IPS-18c (cell line): Measurements from ENCODE around the gene RBFOX2.
"Not testable (repeated sequence)": the region's sequence is repeated elsewhere in the genome, so short reads cannot be mapped to it uniquely, and the experiment has no call there.

Source experiments
- H3K4me3 ChIP-seq: 2 replicates; pipeline ENCODE4 v1.7.0; 2013; ENCODE audit warnings: low read depth, mild to moderate bottlenecking, low read length, moderate library complexity; ENCODE audit not compliant: insufficient read depth
- H3K9me3 ChIP-seq: one replicate; pipeline ENCODE4 v1.6.1; 2013; ENCODE audit warnings: mild to moderate bottlenecking, low read length, moderate library complexity; ENCODE audit not compliant: control insufficient read depth, insufficient read depth

Gene RBFOX2, protein sequence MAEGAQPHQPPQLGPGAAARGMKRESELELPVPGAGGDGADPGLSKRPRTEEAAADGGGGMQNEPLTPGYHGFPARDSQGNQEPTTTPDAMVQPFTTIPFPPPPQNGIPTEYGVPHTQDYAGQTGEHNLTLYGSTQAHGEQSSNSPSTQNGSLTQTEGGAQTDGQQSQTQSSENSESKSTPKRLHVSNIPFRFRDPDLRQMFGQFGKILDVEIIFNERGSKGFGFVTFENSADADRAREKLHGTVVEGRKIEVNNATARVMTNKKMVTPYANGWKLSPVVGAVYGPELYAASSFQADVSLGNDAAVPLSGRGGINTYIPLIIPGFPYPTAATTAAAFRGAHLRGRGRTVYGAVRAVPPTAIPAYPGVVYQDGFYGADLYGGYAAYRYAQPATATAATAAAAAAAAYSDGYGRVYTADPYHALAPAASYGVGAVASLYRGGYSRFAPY

DNA sequence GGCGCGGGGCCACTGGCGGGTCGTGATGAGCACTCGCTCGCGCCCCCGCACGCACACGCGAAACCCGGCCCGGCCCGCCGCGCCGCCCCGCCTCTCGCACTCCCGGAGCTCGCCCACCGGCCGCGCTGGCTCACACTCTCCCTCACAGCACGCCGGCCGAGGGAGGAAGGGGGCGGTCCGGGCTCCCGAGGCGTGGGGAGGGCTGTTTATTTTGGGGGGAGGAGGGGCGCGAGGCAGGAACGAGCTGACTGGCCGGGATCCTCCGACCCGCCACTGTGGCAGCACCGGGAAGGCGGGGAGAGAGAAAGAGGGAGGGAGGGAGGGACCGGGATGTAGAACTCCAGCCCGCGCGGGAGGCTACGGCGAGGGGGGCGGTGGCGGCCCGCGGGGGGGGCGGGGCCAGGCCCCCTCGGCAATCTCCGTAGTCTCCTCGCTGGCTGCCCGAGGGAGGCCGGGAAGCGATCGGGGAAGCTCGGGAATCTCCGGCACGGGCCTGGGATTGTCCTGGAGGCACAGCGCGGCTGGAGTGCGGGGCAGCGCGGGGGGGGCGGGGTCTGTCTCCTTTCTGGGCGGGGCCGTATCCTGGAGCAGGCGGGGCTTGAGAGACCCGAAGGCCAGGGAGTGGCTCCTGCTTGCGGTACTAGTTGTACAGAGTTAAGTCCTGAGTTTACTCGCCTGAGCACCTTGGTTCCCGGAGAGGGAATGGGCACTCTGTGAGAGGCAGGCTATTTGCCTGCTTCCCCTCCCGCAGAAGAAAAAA, at the start of gene RBFOX2:
RBFOX2 (minus strand) TSS at position 179 of the 760 bp plus-strand sequence. CDS start 399 bp downstream, outside the sequence.
- H3K4me3 ChIP-seq = peak within 1 kb of the TSS; percentile 86
- H3K9me3 ChIP-seq = peaks cover 3% of the 10 kb centered on the region

DNA sequence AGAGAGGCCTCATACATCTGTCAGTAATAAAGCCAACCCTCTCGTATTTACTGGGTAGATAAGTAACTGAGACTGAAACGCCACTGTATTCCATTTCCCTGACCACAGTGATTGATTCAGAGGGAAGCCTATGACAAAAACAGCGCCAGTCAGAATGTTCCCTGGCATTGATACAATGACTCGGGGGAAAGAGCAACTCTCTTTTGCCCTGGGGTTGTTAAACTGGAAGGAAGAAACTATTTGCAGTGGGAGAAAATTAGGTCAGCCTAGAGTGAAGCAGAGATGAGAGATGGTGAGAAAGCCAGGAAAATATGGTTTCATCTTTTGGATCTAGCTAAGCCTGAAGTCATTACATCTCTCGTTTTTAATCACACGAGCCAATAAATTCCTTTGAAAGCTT, 48.6 kb upstream of the RBFOX2 start:
- H3K4me3 ChIP-seq = no peak overlapping the region
- no peaks in the 10 kb centered on the region for H3K9me3 ChIP-seq

GRCh38 chr22:36075724-36076123, 47.1 kb upstream of the RBFOX2 start:
- Histone ChIP-seq H3K9me3 (no peaks in the 10 kb centered on the region), H3K4me3 (no peak overlapping the region)

DNA sequence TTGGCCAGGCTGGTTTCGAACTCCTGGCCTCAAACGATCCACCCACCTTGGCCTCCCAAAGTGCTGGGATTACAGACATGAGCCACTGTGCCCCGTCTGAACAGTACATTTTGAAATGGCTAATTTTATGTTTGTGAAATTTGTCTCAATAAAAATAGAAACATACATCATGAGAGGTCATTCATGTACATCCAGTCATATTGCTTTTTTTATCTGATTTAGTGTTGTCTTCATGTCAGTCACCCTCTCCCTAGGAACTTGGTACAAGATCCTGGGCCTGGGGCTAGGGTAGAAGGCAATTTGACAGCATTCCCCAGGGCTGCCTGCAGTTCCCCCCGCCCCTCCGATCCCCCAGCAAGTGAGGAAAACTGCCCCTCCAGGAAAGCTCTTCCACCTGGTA, 46.6 kb upstream of the RBFOX2 start:
- Histone ChIP-seq H3K9me3 (no peaks in the 10 kb centered on the region), H3K4me3 (no peak overlapping the region)

GRCh38 chr22:36073476-36073875, 44.9 kb upstream of the RBFOX2 start:
- no peak overlapping the region for H3K4me3 ChIP-seq

DNA sequence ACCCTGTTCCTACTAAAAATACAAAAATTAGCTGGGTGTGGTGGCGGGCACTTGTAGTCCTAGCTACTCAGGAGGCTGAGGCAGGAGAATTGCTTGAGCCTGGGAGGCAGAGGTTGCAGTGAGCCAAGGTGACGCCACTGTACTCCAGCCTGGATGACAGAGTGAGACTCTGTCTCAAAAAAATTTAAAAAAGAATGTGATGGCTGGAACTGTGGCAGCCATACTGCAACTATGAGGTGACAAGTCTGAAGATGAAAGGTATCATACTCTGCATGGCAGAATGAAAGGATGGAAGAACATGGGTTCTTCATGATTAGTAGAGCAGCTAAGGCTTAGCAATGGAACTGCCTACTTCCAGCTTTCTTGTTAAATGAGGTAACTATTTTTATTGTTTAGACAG, 42.0 kb upstream of the RBFOX2 start:
- H3K9me3 ChIP-seq, H3K4me3 ChIP-seq: not testable (repeated sequence)

More at GRCh38 chr22:36073476-36073875, 44.9 kb upstream of the RBFOX2 start:
- H3K9me3 ChIP-seq = no peaks in the 10 kb centered on the region

DNA sequence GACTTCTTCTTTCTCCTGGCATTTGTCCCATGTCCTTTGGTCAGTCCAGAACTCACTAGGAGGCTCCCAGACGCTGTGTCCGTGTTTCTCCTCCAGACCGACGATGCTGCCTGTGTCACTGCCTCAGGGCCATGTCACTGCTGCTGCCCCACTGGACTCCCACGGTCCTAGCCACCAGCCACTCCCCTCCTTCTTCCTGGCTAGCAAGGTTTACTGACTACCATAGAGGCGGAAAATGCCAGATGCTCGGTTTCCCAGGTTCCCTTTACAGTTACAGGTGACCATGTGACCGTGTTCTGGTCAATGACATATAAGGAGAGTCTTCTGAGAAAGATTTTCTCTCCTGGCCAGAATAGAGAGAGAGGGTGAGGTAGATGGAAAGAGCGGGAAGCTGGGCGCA, 40.7 kb upstream of the RBFOX2 start:
- peaks cover 2% of the 10 kb centered on the region for H3K9me3 ChIP-seq
- H3K4me3 ChIP-seq = no peak overlapping the region

- peaks cover 2% of the 10 kb centered on the region for H3K9me3 ChIP-seq
- H3K4me3 ChIP-seq = no peak overlapping the region
Observed at GRCh38 chr22:36068776-36069344, 40.2 kb upstream of the RBFOX2 start.

DNA sequence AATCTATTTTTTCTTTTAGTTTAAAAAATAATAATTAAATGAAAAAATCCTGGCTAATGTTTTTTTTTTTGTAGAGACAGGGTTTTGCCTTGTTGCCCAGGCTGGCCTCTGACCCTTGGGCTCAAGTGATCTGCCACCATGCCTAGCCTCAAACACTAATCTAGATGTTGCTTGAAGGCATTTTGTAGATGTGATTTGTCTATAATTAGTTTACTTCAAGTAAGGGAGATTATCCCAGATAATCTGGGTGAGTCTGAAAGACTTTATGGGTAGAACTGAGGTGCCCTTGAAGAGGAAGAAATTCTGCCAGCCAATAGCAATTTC, 38.6 kb upstream of the RBFOX2 start:
- H3K9me3 ChIP-seq = peaks cover 2% of the 10 kb centered on the region

DNA sequence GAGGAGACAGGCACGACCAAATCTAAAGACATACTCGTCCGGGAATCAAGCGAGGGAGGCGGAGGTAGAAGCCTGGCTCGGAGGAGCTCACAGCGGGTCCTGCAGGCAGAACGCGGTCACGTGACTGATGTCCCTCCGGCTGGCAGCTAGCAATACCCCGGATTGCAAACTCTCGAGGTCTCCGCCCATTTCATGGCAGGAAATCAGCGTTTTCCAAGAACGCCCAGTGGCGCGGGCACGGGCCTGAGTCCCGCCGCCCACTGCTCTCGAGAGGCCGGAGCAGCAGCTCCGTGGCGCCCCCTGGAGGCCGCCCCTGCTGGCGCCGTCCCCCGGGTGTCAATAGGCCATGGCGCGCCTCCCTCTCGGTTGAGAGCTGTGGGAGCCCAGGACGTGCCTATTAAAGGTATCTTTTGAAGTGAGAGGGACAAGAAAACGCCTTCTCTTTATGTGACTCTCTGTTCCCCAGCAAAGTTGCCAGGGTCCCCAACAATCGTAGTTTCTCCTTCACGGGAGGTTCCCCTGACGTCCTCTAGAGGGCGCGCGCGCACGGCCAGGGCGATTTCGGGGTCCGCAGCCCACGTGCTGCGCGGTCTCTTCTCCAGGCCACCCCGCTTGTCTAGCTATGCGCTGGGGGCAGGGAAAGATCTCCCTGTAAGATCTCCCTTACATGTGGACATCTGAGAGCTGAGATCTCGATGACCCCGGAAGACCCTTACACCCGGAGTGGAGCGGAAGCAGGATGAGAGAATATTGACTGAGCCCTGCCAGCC, 37.3 kb upstream of the RBFOX2 start:
- H3K4me3 ChIP-seq = peak overlapping the region; percentile 64
- peaks cover 2% of the 10 kb centered on the region for H3K9me3 ChIP-seq

More for the DNA sequence above, 38.6 kb upstream of the RBFOX2 start:
- no peak overlapping the region for H3K4me3 ChIP-seq

GRCh38 chr22:36065462-36065774, 36.8 kb upstream of the RBFOX2 start:
- peak overlapping the region; percentile 64 for H3K4me3 ChIP-seq
- H3K9me3 ChIP-seq = peaks cover 2% of the 10 kb centered on the region

DNA sequence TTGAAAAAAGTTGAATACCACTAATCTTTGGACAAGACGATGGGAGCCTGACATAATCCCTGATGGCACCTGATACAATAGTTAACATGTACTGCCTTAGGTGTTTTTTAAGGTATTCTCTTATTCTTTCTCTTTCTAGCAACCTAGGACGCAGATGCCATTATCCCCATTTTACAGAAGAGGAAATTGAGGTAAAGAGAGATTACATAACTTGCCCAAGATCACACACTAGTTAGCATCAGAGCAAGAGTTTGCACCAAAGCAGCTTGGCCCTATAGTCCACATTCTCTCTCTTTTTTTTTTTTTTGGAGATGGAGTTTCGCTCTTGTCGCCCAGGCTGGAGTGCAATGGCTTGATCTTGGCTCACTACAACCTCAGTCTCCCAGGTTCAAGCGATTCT, 35.7 kb upstream of the RBFOX2 start:
- H3K9me3 ChIP-seq = peaks cover 2% of the 10 kb centered on the region
- no peak overlapping the region for H3K4me3 ChIP-seq

- no peak overlapping the region for H3K4me3 ChIP-seq
- H3K9me3 ChIP-seq = no peaks in the 10 kb centered on the region
Observed at GRCh38 chr22:36056980-36057379, 28.4 kb upstream of the RBFOX2 start.

- Histone ChIP-seq H3K9me3 (no peaks in the 10 kb centered on the region), H3K4me3 (no peak overlapping the region)
Observed at GRCh38 chr22:36055376-36056295, 27.0 kb upstream of the RBFOX2 start.

- not testable (repeated sequence) for H3K9me3 ChIP-seq
Observed at GRCh38 chr22:36054446-36054845, 25.8 kb upstream of the RBFOX2 start.

GRCh38 chr22:36053242-36054147, 24.9 kb upstream of the RBFOX2 start:
- H3K4me3 ChIP-seq = no peak overlapping the region
- H3K9me3 ChIP-seq = peaks cover 3% of the 10 kb centered on the region

More at GRCh38 chr22:36054446-36054845, 25.8 kb upstream of the RBFOX2 start:
- not testable (repeated sequence) for H3K4me3 ChIP-seq
